ENCODE results near the gene COL26A1. TPM values are rescaled to one million over a fixed set of nuclear protein-coding genes. Genes with fewer than 3 reads are reported as not detected.

COL26A1 gene
- total RNA-seq, 1 experiment from 2014 or later = 42.6 TPM

- no peaks in the 10 kb centered on the region for H3K79me2 ChIP-seq (ENCODE audit: insufficient read depth, low read length)
- no peak overlapping the region for H2AFZ ChIP-seq (ENCODE audit: low read length)
- H3K23ac ChIP-seq (ENCODE audit: insufficient read length, low read depth, low read length) = no peak overlapping the region
- no peaks in the 10 kb centered on the region for H3K27me3 ChIP-seq (ENCODE audit: insufficient read depth, low read length)
- H2BK20ac ChIP-seq (ENCODE audit: low read depth, low read length, poor library complexity, severe bottlenecking) = no peak overlapping the region
- no peak overlapping the region for H3T11ph ChIP-seq (ENCODE audit: low read length)
- H3K27ac ChIP-seq (ENCODE audit: insufficient read length, low read depth, low read length) = no peak overlapping the region
- no peak overlapping the region for H4K91ac ChIP-seq (ENCODE audit: insufficient read length, low read depth, low read length)
- H3K9me3 Mint-ChIP-seq = no peaks in the 10 kb centered on the region
- no peak for DNase-seq
- H2BK5ac ChIP-seq (ENCODE audit: insufficient read length, low read length) = no peak overlapping the region
- H3K4me2 ChIP-seq (ENCODE audit: insufficient read depth, insufficient read length, low read length) = no peak overlapping the region
- H3K4me1 Mint-ChIP-seq = peaks cover 3 to 4% of the 10 kb centered on the region in 2 experiments; a peak in 2 of 4 replicates
- H3K18ac ChIP-seq (ENCODE audit: insufficient read length, low read depth, low read length) = no peak overlapping the region
- H3K27ac Mint-ChIP-seq = no peak overlapping the region
- no peaks in the 10 kb centered on the region for H3K79me1 ChIP-seq (ENCODE audit: insufficient read depth, low read depth, low read length, poor library complexity, severe bottlenecking)
- no peak overlapping the region for H3K14ac ChIP-seq (ENCODE audit: insufficient read depth, low read length)
- no peak for TF ChIP-seq CTCF (conservative IDR thresholded peaks at IDR 0.05)
- no peak overlapping the region for H2BK120ac ChIP-seq (ENCODE audit: low read depth, low read length, poor library complexity, severe bottlenecking)
- no peak overlapping the region for H3K4me3 Mint-ChIP-seq
- H3K56ac ChIP-seq (ENCODE audit: insufficient read length, low read depth, low read length) = no peak overlapping the region
- no peak overlapping the region for H4K5ac ChIP-seq (ENCODE audit: insufficient read length, low read depth, low read length)
- H4K20me1 ChIP-seq (ENCODE audit: control insufficient read depth, insufficient read depth, insufficient read length) = no peaks in the 10 kb centered on the region
- H3K9ac ChIP-seq (ENCODE audit: extremely low read depth, insufficient read length, low read length) = no peak overlapping the region
- no peak overlapping the region for H2BK15ac ChIP-seq (ENCODE audit: low read depth, low read length)
- no peaks in the 10 kb centered on the region for H3K9me3 ChIP-seq (ENCODE audit: control insufficient read depth, low read depth, low read length)
- H2AK5ac ChIP-seq (ENCODE audit: insufficient read length, low read length) = no peak overlapping the region
- no peak overlapping the region for H4K8ac ChIP-seq (replicated peaks; ENCODE audit: insufficient read length, low read depth, low read length)
- H3K4ac ChIP-seq (ENCODE audit: low read depth, low read length) = no peak overlapping the region
- no peaks in the 10 kb centered on the region for H3K23me2 ChIP-seq (ENCODE audit: insufficient read length, low read depth, low read length, poor library complexity, severe bottlenecking)
- H3K4me1 ChIP-seq (ENCODE audit: insufficient read depth, low read length) = no peaks in the 10 kb centered on the region
- WGBS (ENCODE audit: extremely low coverage, insufficient read length, low lambda C conversion rate) = no CpG with 5 or more reads among the region's 5 CpGs
- H3K36me3 Mint-ChIP-seq (ENCODE audit: insufficient read depth in 1 of 3, low read depth in 3 of 3) = no peaks in the 10 kb centered on the region
- no peaks in the 10 kb centered on the region; the same call in 1 of the 2 replicates for H3K27me3 Mint-ChIP-seq (ENCODE audit: low read depth)
- no peak overlapping the region for H2BK12ac ChIP-seq (ENCODE audit: insufficient read length, low read depth, low read length)
Measured at GRCh38 chr7:101328159-101328558, 34.5 kb upstream of the COL26A1 start.
